WI38 (cell line): ENCODE measurements around the gene GALNT18.

Source experiments
- H3K4me3 ChIP-seq: 2 replicates; pipeline ENCODE4 v1.5.1; 2011; ENCODE audit warnings: low read depth, mild to moderate bottlenecking, control low read depth, low read length
- CTCF ChIP-seq: IDR thresholded peaks from 2 replicates; pipeline ENCODE4 v1.5.1; 2012; ENCODE audit warnings: low read depth, mild to moderate bottlenecking, control low read depth, low read length

The GALNT18 gene

GRCh38 chr11:11400635-11401232, 221.1 kb downstream of the GALNT18 start:
- no peak overlapping the region for H3K4me3 ChIP-seq
- no peak for TF ChIP-seq CTCF

GRCh38 chr11:11400121-11400520, 221.7 kb downstream of the GALNT18 start:
- no peak for TF ChIP-seq CTCF

GRCh38 chr11:11397781-11398180, 224.0 kb downstream of the GALNT18 start:
- H3K4me3 ChIP-seq = no peak overlapping the region
- TF ChIP-seq CTCF = no peak

More at GRCh38 chr11:11400121-11400520, 221.7 kb downstream of the GALNT18 start:
- no peak overlapping the region for H3K4me3 ChIP-seq

GRCh38 chr11:11397036-11397415, 224.8 kb downstream of the GALNT18 start:
- H3K4me3 ChIP-seq = no peak overlapping the region
- TF ChIP-seq CTCF = no peak

GRCh38 chr11:11396301-11397035, 225.3 kb downstream of the GALNT18 start:
- TF ChIP-seq CTCF = no peak

GRCh38 chr11:11395126-11395525, 226.7 kb downstream of the GALNT18 start:
- H3K4me3 ChIP-seq = no peak overlapping the region
- no peak for TF ChIP-seq CTCF

More at GRCh38 chr11:11396301-11397035, 225.3 kb downstream of the GALNT18 start:
- H3K4me3 ChIP-seq = no peak overlapping the region

- no peak for TF ChIP-seq CTCF
- no peak overlapping the region for H3K4me3 ChIP-seq
Observed at GRCh38 chr11:11394241-11394640, 227.6 kb downstream of the GALNT18 start.
